Measurements from ENCODE around the gene EPHA2.

- TF ChIP-seq CTCF (IDR thresholded peaks at IDR 0.05; ENCODE audit: low read depth, low read length, missing input control) (no peak), TAF1 (conservative IDR thresholded peaks at IDR 0.05) (no peak), MAX (IDR thresholded peaks at IDR 0.05) (no peak), JUND (IDR thresholded peaks at IDR 0.05) (no peak), YY1 (IDR thresholded peaks at IDR 0.05) (no peak), EGR1 (IDR thresholded peaks at IDR 0.05; ENCODE audit: low read depth in 2 of 2) (no peak), ATF3 (IDR thresholded peaks at IDR 0.05) (no peak), RAD21 (IDR thresholded peaks at IDR 0.05) (no peak), RXRA (IDR thresholded peaks at IDR 0.05) (no peak), GABPA (IDR thresholded peaks at IDR 0.05 in 1 of 2, conservative IDR thresholded peaks at IDR 0.05 in 1 of 2) (no peak)
Observed at GRCh38 chr1:16199157-16199501, 43.3 kb upstream of the EPHA2 start.

Measured in liver (tissue), 3 donors.